HepG2 (cell line): ENCODE results near the gene SLC2A11. TPM values are rescaled to one million over a fixed set of nuclear protein-coding genes. Genes with fewer than 3 reads are reported as not detected.

Source experiments
- AKAP8 ChIP-seq: sonication (generic); formaldehyde crosslinking; IDR thresholded peaks from 2 replicates; pipeline ENCODE4 v1.5.1; 2020; ENCODE audit warnings: mild to moderate bottlenecking, missing genetic modification reagents
- ARHGAP35 ChIP-seq: sonication (generic); formaldehyde crosslinking; IDR thresholded peaks from 2 replicates; pipeline ENCODE4 v1.9.0; 2022; ENCODE audit warnings: mild to moderate bottlenecking, inconsistent platforms, moderate library complexity, missing genetic modification reagents, borderline replicate concordance
- FOSL2 ChIP-seq: sonication (generic); formaldehyde crosslinking; IDR thresholded peaks from 2 replicates; pipeline ENCODE4 v1.4.0; 2020; ENCODE audit warnings: missing genetic modification reagents
- FOXC1 ChIP-seq: sonication (generic); formaldehyde crosslinking; IDR thresholded peaks from 2 replicates; pipeline ENCODE4 v1.8.0; 2022; ENCODE audit warnings: mild to moderate bottlenecking, missing genetic modification reagents, borderline replicate concordance
- HOMEZ ChIP-seq: IDR thresholded peaks from 2 replicates; pipeline ENCODE4 v1.6.1; 2016; ENCODE audit warnings: low read depth
- MAX ChIP-seq: IDR thresholded peaks from 2 replicates; pipeline ENCODE4 v1.6.1; 2012; ENCODE audit warnings: inconsistent platforms
- NCOR1 ChIP-seq: fragments of 200-600 bp; sonication (generic); IDR thresholded peaks from 2 replicates; pipeline ENCODE4 v1.7.0; 2017; ENCODE audit warnings: antibody characterized with exemption, low read length, borderline replicate concordance
- NFYB ChIP-seq: sonication (generic); formaldehyde crosslinking; IDR thresholded peaks from 2 replicates; pipeline ENCODE4 v1.4.0; 2020; ENCODE audit warnings: missing genetic modification reagents
- ONECUT2 ChIP-seq: sonication (generic); formaldehyde crosslinking; IDR thresholded peaks from 2 replicates; pipeline ENCODE4 v1.4.0; 2020; ENCODE audit warnings: missing genetic modification reagents
- PAX8 ChIP-seq: sonication (generic); formaldehyde crosslinking; IDR thresholded peaks from 2 replicates; pipeline ENCODE4 v1.8.0; 2022; ENCODE audit warnings: mild to moderate bottlenecking, missing genetic modification reagents, borderline replicate concordance
- PREB ChIP-seq: sonication (generic); formaldehyde crosslinking; IDR thresholded peaks from 2 replicates; pipeline ENCODE4 v1.4.0; 2020; ENCODE audit warnings: missing genetic modification reagents
- SPEN ChIP-seq: sonication (generic); formaldehyde crosslinking; IDR thresholded peaks from 2 replicates; pipeline ENCODE4 v1.5.1; 2020; ENCODE audit warnings: low read depth, mild to moderate bottlenecking, missing genetic modification reagents
- SYNCRIP ChIP-seq: fragments of 200-400 bp; formaldehyde crosslinking; IDR thresholded peaks from 2 replicates; pipeline ENCODE4 v1.6.1; 2018; ENCODE audit warnings: mild to moderate bottlenecking, low read depth, low read length; ENCODE audit not compliant: insufficient read depth
- TBX2 ChIP-seq: sonication (generic); formaldehyde crosslinking; IDR thresholded peaks from 2 replicates; pipeline ENCODE4 v1.5.0; 2020; ENCODE audit warnings: missing genetic modification reagents, mild to moderate bottlenecking, borderline replicate concordance
- ZBTB7B ChIP-seq: sonication (generic); formaldehyde crosslinking; IDR thresholded peaks from 2 replicates; pipeline ENCODE4 v1.4.0; 2020; ENCODE audit warnings: missing genetic modification reagents
- ZFY ChIP-seq: sonication (generic); formaldehyde crosslinking; IDR thresholded peaks from 2 replicates; pipeline ENCODE4 v1.4.0; 2020; ENCODE audit warnings: missing genetic modification reagents
- ZNF160 ChIP-seq: sonication (generic); formaldehyde crosslinking; IDR thresholded peaks from 2 replicates; pipeline ENCODE4 v1.8.0; 2022; ENCODE audit warnings: mild to moderate bottlenecking, inconsistent platforms, missing genetic modification reagents
- ZNF629 ChIP-seq: sonication (generic); formaldehyde crosslinking; conservative IDR thresholded peaks from 2 replicates; pipeline ENCODE4 v1.5.0; 2020; ENCODE audit warnings: missing genetic modification reagents
- ZNF761 ChIP-seq: sonication (generic); formaldehyde crosslinking; conservative IDR thresholded peaks from 2 replicates; pipeline ENCODE4 v1.4.0; 2020; ENCODE audit warnings: mild to moderate bottlenecking, missing genetic modification reagents
- polyA plus RNA-seq, 8 experiments: library from polyadenylated mRNA; depleted of rRNA in 3 of 8; stranded (reverse) in 7 of 8; unstranded in 1 of 8; fragments of >200 nt; fragmentation: Illumina TruSeq in 4 of 8; extraction: Trizol in 4 of 8; gene quantifications; 2 replicates each; pipeline versions ENCODE4 v1.2.1 to v1.2.3, GENCODE V29; 2011 to 2016; ENCODE audit warnings: low read depth in 4 of 8, missing spikeins in 1 of 8, mixed read lengths in 1 of 8; ENCODE audit not compliant: insufficient read depth in 1 of 8
- total RNA-seq, 5 experiments: library from RNA; depleted of rRNA; stranded (reverse); fragments of >200 nt; fragmentation: Illumina TruSeq; extraction: Trizol; gene quantifications; 2 replicates each; pipeline ENCODE4 v1.2.3, GENCODE V29; 2016; ENCODE audit warnings: low read depth in 1 of 5

SLC2A11 gene
- total and polyA plus RNA-seq, 2 of the 13 experiments (the other 11 are each of a cell fraction or from before 2014, with no cell fraction given), result 15.2 to 15.4 TPM

GRCh38 chr22:23857606-23858483 is at the start of gene SLC2A11 (continued):
- TF ChIP-seq NCOR1 (no peak), ZFY (CRISPR knock-in tag) (peak; percentile 84; the same call in 1 of the 2 replicates), SYNCRIP (no peak), FOSL2 (CRISPR knock-in tag) (peak; percentile 38; the same call in 1 of the 2 replicates), ZNF761 (0 out of 2 replicates have a peak, but pooled peaks have one; percentile 28), ZBTB7B (0 out of 2 replicates have a peak, but pooled peaks have one; percentile 26), NFYB (CRISPR knock-in tag) (no peak; the same call in 1 of the 2 replicates), HOMEZ (CRISPR knock-in tag) (peak; percentile 52; the same call in 1 of the 2 replicates), TBX2 (CRISPR knock-in tag) (no peak; the same call in 1 of the 2 replicates), ARHGAP35 (CRISPR knock-in tag) (no peak), ONECUT2 (CRISPR knock-in tag) (no peak), AKAP8 (CRISPR knock-in tag) (no peak), ZNF160 (CRISPR knock-in tag) (no peak; the same call in none of the 2 replicates), PREB (CRISPR knock-in tag) (no peak), ZNF629 (CRISPR knock-in tag) (no peak), MAX (peak; percentile 57; the same call in 1 of the 2 replicates), FOXC1 (CRISPR knock-in tag) (no peak), PAX8 (CRISPR knock-in tag) (no peak), SPEN (no peak)
